Measurements from ENCODE around the gene EOGT.

GRCh38 chr3:69012100-69012799, 1.2 kb downstream of the EOGT start:
- TF ChIP-seq EZH2 (IDR thresholded peaks at IDR 0.05; ENCODE audit: low read depth, unreplicated experiment), result no peak
- no peak for TF ChIP-seq CREB1 (CRISPR knock-in tag; IDR thresholded peaks at IDR 0.05; ENCODE audit: low read depth)
- TF ChIP-seq REST (IDR thresholded peaks at IDR 0.05; ENCODE audit: unreplicated experiment), result no peak
- no peak for TF ChIP-seq CTCF (conservative IDR thresholded peaks at IDR 0.05; ENCODE audit: low read depth in 2 of 2)
- no peak for TF ChIP-seq POLR2AphosphoS5 (IDR thresholded peaks at IDR 0.05; ENCODE audit: low read depth)
- no peak for TF ChIP-seq EZH2phosphoT487 (IDR thresholded peaks at IDR 0.05; ENCODE audit: unreplicated experiment)
- TF ChIP-seq JUNB (IDR thresholded peaks at IDR 0.05; ENCODE audit: unreplicated experiment), result no peak
- TF ChIP-seq NANOG (IDR thresholded peaks at IDR 0.05; ENCODE audit: borderline replicate concordance), result no peak
- no peak for TF ChIP-seq ETS1 (IDR thresholded peaks at IDR 0.05)
- no peak for TF ChIP-seq ZNF331 (CRISPR knock-in tag; IDR thresholded peaks at IDR 0.05; ENCODE audit: low read depth)

Data from GM23338 (cell line).